IMR-90 (cell line): ENCODE results near the gene TPP1. TPM values are rescaled to one million over a fixed set of nuclear protein-coding genes. Genes with fewer than 3 reads are reported as not detected.

Experiments
- ATAC-seq: fragments of 200-7000 bp; cut with Tn5 transposase; 2 replicates; pipeline ENCODE4 v1.9.1; 2020; ENCODE audit warnings: low read depth, mild to moderate bottlenecking, moderate library complexity
- BruUV-seq: library from RNA; stranded (reverse); fragments of 400-500 nt; replicated peaks from 2 replicates; lab custom pipeline; 2021; lab: Mats Ljungman, UMichigan
- CTCF ChIA-PET: fragments of 300-600 bp; formaldehyde crosslinking; extraction: SDS; loops from one replicate; lab custom pipeline; 2021; ENCODE audit warnings: antibody characterized with exemption; lab: Yijun Ruan, JAX
- POLR2A ChIA-PET: fragments of 300-600 bp; sonication (Branson Sonifier 250); formaldehyde crosslinking; loops from one replicate; lab custom pipeline; 2022; ENCODE audit warnings: antibody characterized with exemption; ENCODE audit not compliant: unreplicated experiment; lab: Charles Lee
- DNase-seq: peaks from one replicate; pipeline ENCODE4 v3.0.0; 2013
- H2AFZ ChIP-seq: replicated peaks from 2 replicates; pipeline ENCODE3; 2013; ENCODE audit warnings: low read length, mild to moderate bottlenecking; ENCODE audit not compliant: poor library complexity
- H2AK5ac ChIP-seq: 2 replicates; pipeline ENCODE4 v1.6.1; 2013; ENCODE audit warnings: low read depth, low read length, inconsistent platforms
- H2AK9ac ChIP-seq: replicated peaks from 2 replicates; pipeline ENCODE3; 2013; ENCODE audit warnings: mild to moderate bottlenecking, low read depth, low read length, moderate library complexity; ENCODE audit not compliant: poor library complexity
- H2BK120ac ChIP-seq: 2 replicates; pipeline ENCODE4 v1.6.1; 2013; ENCODE audit warnings: low read depth, low read length, inconsistent platforms
- H2BK15ac ChIP-seq: 3 replicates; pipeline ENCODE4 v1.6.1; 2013; ENCODE audit warnings: low read depth, low read length, inconsistent platforms
- H2BK20ac ChIP-seq: 2 replicates; pipeline ENCODE4 v1.6.1; 2013; ENCODE audit warnings: low read depth, mild to moderate bottlenecking, inconsistent platforms, low read length, moderate library complexity
- H2BK5ac ChIP-seq: 2 replicates; pipeline ENCODE4 v1.6.1; 2013; ENCODE audit warnings: mild to moderate bottlenecking, low read depth, low read length, inconsistent platforms; ENCODE audit not compliant: poor library complexity, severe bottlenecking
- H3K14ac ChIP-seq: replicated peaks from 2 replicates; pipeline ENCODE4 v1.6.1; 2013; ENCODE audit warnings: low read depth, low read length, inconsistent platforms
- H3K18ac ChIP-seq: 2 replicates; pipeline ENCODE4 v1.6.1; 2013; ENCODE audit warnings: low read depth, low read length, control low read depth
- H3K23ac ChIP-seq: 2 replicates; pipeline ENCODE4 v1.6.1; 2013; ENCODE audit warnings: low read depth, low read length, inconsistent platforms
- H3K27ac ChIP-seq: 2 replicates; pipeline ENCODE4 v1.5.1; 2013; ENCODE audit warnings: mild to moderate bottlenecking, control low read depth, low read length; ENCODE audit not compliant: insufficient read depth
- H3K27me3 ChIP-seq: 2 replicates; pipeline ENCODE4 v1.6.1; 2013; ENCODE audit warnings: low read length; ENCODE audit not compliant: control insufficient read depth, insufficient read depth
- H3K36me3 ChIP-seq: 2 replicates; pipeline ENCODE4 v1.6.1; 2013; ENCODE audit warnings: low read length, mixed read lengths; ENCODE audit not compliant: control insufficient read depth, insufficient read depth
- H3K4ac ChIP-seq: 2 replicates; pipeline ENCODE4 v1.6.1; 2013; ENCODE audit warnings: low read depth, low read length, inconsistent platforms
- H3K4me1 ChIP-seq: 2 replicates; pipeline ENCODE4 v1.6.1; 2013; ENCODE audit warnings: low read length, mixed read lengths; ENCODE audit not compliant: control insufficient read depth, insufficient read depth
- H3K4me2 ChIP-seq: 2 replicates; pipeline ENCODE4 v1.6.1; 2013; ENCODE audit warnings: low read depth, mild to moderate bottlenecking, control low read depth, low read length, moderate library complexity
- H3K4me3 ChIP-seq: 2 replicates; pipeline ENCODE4 v1.5.1; 2013; ENCODE audit warnings: low read depth, mild to moderate bottlenecking, control low read depth, low read length, moderate library complexity; ENCODE audit not compliant: insufficient read depth
- H3K56ac ChIP-seq: 2 replicates; pipeline ENCODE4 v1.6.1; 2013; ENCODE audit warnings: low read length, inconsistent platforms; ENCODE audit not compliant: insufficient read depth; ENCODE audit errors: extremely low read depth
- H3K79me1 ChIP-seq, 2 experiments: 2 replicates each; pipeline ENCODE4 v1.6.1; 2013; ENCODE audit warnings: low read length in 2 of 2, inconsistent platforms in 1 of 2, low read depth in 1 of 2
- H3K9ac ChIP-seq: 2 replicates; pipeline ENCODE4 v1.6.1; 2013; ENCODE audit warnings: low read depth, low read length, control low read depth
- H3K9me1 ChIP-seq: 2 replicates; pipeline ENCODE4 v1.6.1; 2013; ENCODE audit warnings: low read length, inconsistent platforms; ENCODE audit not compliant: insufficient read depth
- H3K9me3 ChIP-seq: 2 replicates; pipeline ENCODE4 v1.6.1; 2013; ENCODE audit warnings: low read length; ENCODE audit not compliant: control insufficient read depth, insufficient read depth
- H4K20me1 ChIP-seq: 2 replicates; pipeline ENCODE4 v1.6.1; 2013; ENCODE audit warnings: low read length, inconsistent platforms; ENCODE audit not compliant: insufficient read depth
- H4K5ac ChIP-seq: 2 replicates; pipeline ENCODE4 v1.6.1; 2013; ENCODE audit warnings: mild to moderate bottlenecking, low read depth, low read length, control low read depth
- H4K8ac ChIP-seq, 2 experiments: 2 replicates each; pipeline ENCODE4 v1.6.1; 2013; ENCODE audit warnings: low read depth in 2 of 2, low read length in 2 of 2, control low read depth in 1 of 2, inconsistent platforms in 1 of 2
- H4K91ac ChIP-seq: 2 replicates; pipeline ENCODE4 v1.6.1; 2013; ENCODE audit warnings: low read depth, low read length, inconsistent platforms; ENCODE audit not compliant: insufficient read depth
- BHLHE40 ChIP-seq: fragments of 150-350 bp; IDR thresholded peaks from 2 replicates; pipeline ENCODE4 v1.6.1; 2016; ENCODE audit warnings: mild to moderate bottlenecking, low read depth, low read length
- CEBPB ChIP-seq: IDR thresholded peaks from 2 replicates; pipeline ENCODE4 v1.6.1; 2012; ENCODE audit warnings: low read depth, low read length, improper control_type of control experiment
- CHD1 ChIP-seq: IDR thresholded peaks from 2 replicates; pipeline ENCODE4 v1.6.1; 2012; ENCODE audit warnings: low read depth, low read length, improper control_type of control experiment
- MAFK ChIP-seq: IDR thresholded peaks from 2 replicates; pipeline ENCODE4 v1.6.1; 2012; ENCODE audit warnings: low read depth, low read length, improper control_type of control experiment
- MAZ ChIP-seq: IDR thresholded peaks from 2 replicates; pipeline ENCODE4 v1.6.1; 2012; ENCODE audit warnings: low read depth, mild to moderate bottlenecking, low read length, improper control_type of control experiment, moderate library complexity, borderline replicate concordance
- MXI1 ChIP-seq: IDR thresholded peaks from 2 replicates; pipeline ENCODE4 v1.6.1; 2012; ENCODE audit warnings: low read depth, mild to moderate bottlenecking, low read length, moderate library complexity, borderline replicate concordance
- NFE2L2 ChIP-seq: fragments of 150-350 bp; IDR thresholded peaks from 2 replicates; pipeline ENCODE4 v1.6.1; 2016; ENCODE audit warnings: low read depth, mild to moderate bottlenecking, low read length
- POLR2A ChIP-seq: IDR thresholded peaks from 2 replicates; pipeline ENCODE4 v1.6.1; 2012; ENCODE audit warnings: mild to moderate bottlenecking, low read depth, low read length
- RAD21 ChIP-seq: IDR thresholded peaks from 2 replicates; pipeline ENCODE4 v1.6.1; 2012; ENCODE audit warnings: low read length, improper control_type of control experiment
- RCOR1 ChIP-seq: IDR thresholded peaks from 2 replicates; pipeline ENCODE4 v1.6.1; 2012; ENCODE audit warnings: mild to moderate bottlenecking, low read length, improper control_type of control experiment; ENCODE audit not compliant: insufficient replicate concordance
- RFX5 ChIP-seq: IDR thresholded peaks from 2 replicates; pipeline ENCODE4 v1.8.0; 2012; ENCODE audit warnings: low read depth, mild to moderate bottlenecking, low read length, moderate library complexity
- SMC3 ChIP-seq: fragments of 150-350 bp; IDR thresholded peaks from 2 replicates; pipeline ENCODE4 v1.6.1; 2016; ENCODE audit warnings: low read depth, mild to moderate bottlenecking, antibody characterized with exemption, low read length, moderate library complexity
- USF2 ChIP-seq: fragments of 150-350 bp; IDR thresholded peaks from 2 replicates; pipeline ENCODE4 v1.6.1; 2017; ENCODE audit warnings: mild to moderate bottlenecking, antibody characterized with exemption, low read length, low read depth
- dilution Hi-C: fragments of 300-500 bp; cut with HindIII; formaldehyde crosslinking; loops from one replicate; pipeline ENCODE4 v1.14.3; 2018; ENCODE audit warnings: low sequenced_read_pairs; ENCODE audit not compliant: unreplicated experiment
- in situ Hi-C: fragments of 300-500 bp; cut with MboI; formaldehyde crosslinking; loops from 3 replicates; pipeline ENCODE4 v1.14.3; 2019; ENCODE audit warnings: low sequenced_read_pairs, inconsistent platforms, mixed read lengths
- intact Hi-C: fragments of 100-400 bp; cut with micrococcal nuclease; formaldehyde crosslinking; loops from 2 replicates; pipeline ENCODE4 v1.10.0; 2022
- polyA plus RNA-seq, 3 experiments: library from polyadenylated mRNA; depleted of rRNA; stranded (reverse); fragments of >200 nt; gene quantifications; 2 replicates each; pipeline ENCODE4 v1.2.3, GENCODE V29; 2012; ENCODE audit warnings: low replicate concordance in 1 of 3
- total RNA-seq: library from RNA; depleted of rRNA; stranded (reverse); fragments of >200 nt; gene quantifications from 2 replicates; pipeline ENCODE4 v1.2.3, GENCODE V29; 2012
- TF ChIP-seq, protein P1 (sequence below): conservative IDR thresholded peaks from 2 replicates; pipeline ENCODE4 v1.5.1; 2012; ENCODE audit warnings: mild to moderate bottlenecking, low read depth, low read length, improper control_type of control experiment
- TF ChIP-seq, protein P2 (sequence below): fragments of 150-350 bp; IDR thresholded peaks from 2 replicates; pipeline ENCODE4 v1.6.1; 2016; ENCODE audit warnings: low read depth, mild to moderate bottlenecking, low read length, moderate library complexity, borderline replicate concordance

TPP1 gene
- total and polyA plus RNA-seq, 2 of the 4 experiments (the other 2 are of a cell fraction) = 33.5 to 108 TPM

DNA sequence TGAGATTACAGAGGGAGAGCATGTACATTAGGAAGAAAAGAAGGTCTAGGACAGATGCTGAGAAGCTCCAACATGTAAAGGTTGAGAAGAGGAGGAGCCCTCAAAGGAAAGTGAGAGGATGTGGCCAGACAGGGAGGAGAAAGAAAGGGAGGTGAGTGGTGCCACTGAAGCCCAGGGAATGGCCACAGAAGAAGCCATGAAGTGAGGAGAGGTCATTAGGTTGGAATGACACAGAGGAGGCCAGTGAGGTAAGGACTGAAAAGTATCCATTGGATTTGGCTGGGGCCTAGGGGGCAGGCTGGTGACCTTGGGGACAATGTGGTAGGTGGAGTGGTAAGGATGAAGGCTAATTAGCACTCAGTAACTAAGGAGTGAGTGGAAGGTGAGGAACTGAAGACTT is 39.4 kb upstream of the TPP1 start:
- Histone ChIP-seq H3K9me1 (peaks cover 17% of the 10 kb centered on the region), H3K4ac (no peak overlapping the region), H3K18ac (no peak overlapping the region), H4K8ac (no peak overlapping the region), H2BK20ac (no peak overlapping the region), H3K27ac (no peak overlapping the region), H3K14ac (no peak overlapping the region), H3K4me2 (no peak overlapping the region), H3K9me3 (no peaks in the 10 kb centered on the region), H2AK9ac (no peak overlapping the region), H2AFZ (no peak overlapping the region), H3K79me1 (peaks cover 3 to 14% of the 10 kb centered on the region in 2 experiments; a peak in 2 of 4 replicates), H4K91ac (no peak overlapping the region), H3K36me3 (no peaks in the 10 kb centered on the region), H2AK5ac (no peak overlapping the region), H3K23ac (no peak overlapping the region), H3K4me1 (peaks cover 5% of the 10 kb centered on the region), H3K27me3 (peaks cover 13% of the 10 kb centered on the region), H4K5ac (no peak overlapping the region), H4K20me1 (no peaks in the 10 kb centered on the region), H2BK5ac (no peak overlapping the region), H2BK15ac (no peak overlapping the region), H3K9ac (no peak overlapping the region), H2BK120ac (no peak overlapping the region), H3K56ac (no peak overlapping the region), H3K4me3 (no peak overlapping the region)
- TF ChIP-seq BHLHE40 (no peak), NFE2L2 (no peak), MXI1 (no peak), RCOR1 (no peak), USF2 (no peak), SMC3 (no peak), RAD21 (no peak), CHD1 (no peak), MAZ (no peak), MAFK (no peak), POLR2A (no peak), CEBPB (no peak), RFX5 (no peak)
- TF ChIP-seq, protein P1, sequence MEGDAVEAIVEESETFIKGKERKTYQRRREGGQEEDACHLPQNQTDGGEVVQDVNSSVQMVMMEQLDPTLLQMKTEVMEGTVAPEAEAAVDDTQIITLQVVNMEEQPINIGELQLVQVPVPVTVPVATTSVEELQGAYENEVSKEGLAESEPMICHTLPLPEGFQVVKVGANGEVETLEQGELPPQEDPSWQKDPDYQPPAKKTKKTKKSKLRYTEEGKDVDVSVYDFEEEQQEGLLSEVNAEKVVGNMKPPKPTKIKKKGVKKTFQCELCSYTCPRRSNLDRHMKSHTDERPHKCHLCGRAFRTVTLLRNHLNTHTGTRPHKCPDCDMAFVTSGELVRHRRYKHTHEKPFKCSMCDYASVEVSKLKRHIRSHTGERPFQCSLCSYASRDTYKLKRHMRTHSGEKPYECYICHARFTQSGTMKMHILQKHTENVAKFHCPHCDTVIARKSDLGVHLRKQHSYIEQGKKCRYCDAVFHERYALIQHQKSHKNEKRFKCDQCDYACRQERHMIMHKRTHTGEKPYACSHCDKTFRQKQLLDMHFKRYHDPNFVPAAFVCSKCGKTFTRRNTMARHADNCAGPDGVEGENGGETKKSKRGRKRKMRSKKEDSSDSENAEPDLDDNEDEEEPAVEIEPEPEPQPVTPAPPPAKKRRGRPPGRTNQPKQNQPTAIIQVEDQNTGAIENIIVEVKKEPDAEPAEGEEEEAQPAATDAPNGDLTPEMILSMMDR = no peak
- TF ChIP-seq, protein P2, sequence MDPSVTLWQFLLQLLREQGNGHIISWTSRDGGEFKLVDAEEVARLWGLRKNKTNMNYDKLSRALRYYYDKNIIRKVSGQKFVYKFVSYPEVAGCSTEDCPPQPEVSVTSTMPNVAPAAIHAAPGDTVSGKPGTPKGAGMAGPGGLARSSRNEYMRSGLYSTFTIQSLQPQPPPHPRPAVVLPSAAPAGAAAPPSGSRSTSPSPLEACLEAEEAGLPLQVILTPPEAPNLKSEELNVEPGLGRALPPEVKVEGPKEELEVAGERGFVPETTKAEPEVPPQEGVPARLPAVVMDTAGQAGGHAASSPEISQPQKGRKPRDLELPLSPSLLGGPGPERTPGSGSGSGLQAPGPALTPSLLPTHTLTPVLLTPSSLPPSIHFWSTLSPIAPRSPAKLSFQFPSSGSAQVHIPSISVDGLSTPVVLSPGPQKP = no peak
- POLR2A ChIA-PET = no interaction called here
- CTCF ChIA-PET = no interaction called here
- in situ Hi-C loops (no loop called here), dilution Hi-C loops (no loop called here), intact Hi-C loops (no loop called here)
- no peak for ATAC-seq
- DNase-seq = no peak
- BruUV-seq = no TSS peak
